Activated naive CD8-positive, alpha-beta T cell treated with anti-CD3 and anti-CD28 coated beads for 36 hours (primary cell): ENCODE data around the gene TMUB2. TPM values are rescaled to one million over a fixed set of nuclear protein-coding genes. Genes with fewer than 3 reads are reported as not detected.

Experiments
- DNase-seq: peaks from one replicate; pipeline ENCODE4 v3.0.0; 2021
- H3K27ac Mint-ChIP-seq: one replicate; pipeline ENCODE4 v1.8.0; 2022; ENCODE audit warnings: mild to moderate bottlenecking, moderate library complexity, mixed read lengths
- H3K27me3 Mint-ChIP-seq: one replicate; pipeline ENCODE4 v1.8.0; 2022; ENCODE audit warnings: mild to moderate bottlenecking, mixed read lengths
- H3K36me3 Mint-ChIP-seq: one replicate; pipeline ENCODE4 v1.8.0; 2021; ENCODE audit warnings: mild to moderate bottlenecking, mixed read lengths
- H3K4me1 Mint-ChIP-seq: one replicate; pipeline ENCODE4 v1.8.0; 2021; ENCODE audit warnings: mixed read lengths
- H3K4me3 Mint-ChIP-seq: one replicate; pipeline ENCODE4 v1.8.0; 2022; ENCODE audit warnings: mild to moderate bottlenecking, moderate library complexity, mixed read lengths
- H3K9me3 Mint-ChIP-seq: one replicate; pipeline ENCODE4 v1.8.0; 2022; ENCODE audit warnings: mixed read lengths
- total RNA-seq, 2 experiments: library from RNA; stranded (reverse); gene quantifications; one replicate each; pipeline ENCODE4 v1.2.3, GENCODE V29; 2021

TMUB2 gene
- total RNA-seq, 2 experiments from 2014 or later, result 17.1 to 18.2 TPM

DNA sequence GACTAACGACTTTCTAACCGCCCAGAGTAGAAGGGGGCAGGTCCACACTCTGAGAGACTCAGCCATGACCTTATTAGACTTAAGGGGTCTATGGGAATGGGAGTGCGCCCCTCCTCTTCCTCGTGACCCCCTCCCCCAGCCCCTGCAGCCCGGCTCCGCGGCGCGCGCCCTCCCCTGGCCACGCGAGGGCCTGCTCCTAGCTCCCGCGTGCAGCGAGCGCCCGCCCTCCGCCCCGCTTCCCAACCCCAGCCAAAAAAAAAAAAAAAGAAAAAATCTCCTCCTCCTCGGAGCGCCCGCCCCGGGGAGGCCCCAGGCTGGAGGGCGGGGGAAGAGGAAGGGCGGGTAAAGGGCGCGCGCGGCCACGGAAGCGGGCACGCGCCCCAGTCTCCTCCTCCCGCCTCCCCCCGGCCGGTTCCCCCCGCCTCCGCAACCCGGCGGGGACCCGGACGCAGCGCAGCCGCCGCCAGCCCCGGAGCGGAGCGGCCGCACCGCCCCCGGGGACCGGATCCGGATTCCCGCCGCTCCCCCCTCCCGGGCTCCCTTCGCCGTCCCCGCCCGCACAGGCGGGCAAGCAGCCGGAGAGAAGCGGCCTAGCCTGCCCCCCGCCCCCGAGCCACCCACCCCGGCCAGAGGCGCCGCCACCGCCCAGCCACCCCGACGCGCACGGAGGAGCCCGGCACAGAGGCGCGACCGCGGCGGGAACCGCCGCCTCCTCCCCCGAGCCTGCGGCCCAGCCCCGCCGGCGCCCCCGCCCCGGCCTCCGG is 31.8 kb downstream of the TMUB2 start:
- Mint-ChIP-seq H3K27ac (peak overlapping the region; percentile 99), H3K27me3 (no peaks in the 10 kb centered on the region), H3K4me3 (peak overlapping the region; percentile 98), H3K4me1 (peaks cover 35% of the 10 kb centered on the region), H3K36me3 (peaks cover 47% of the 10 kb centered on the region), H3K9me3 (peaks cover 4% of the 10 kb centered on the region)
- DNase-seq, result peak; percentile 93

DNA sequence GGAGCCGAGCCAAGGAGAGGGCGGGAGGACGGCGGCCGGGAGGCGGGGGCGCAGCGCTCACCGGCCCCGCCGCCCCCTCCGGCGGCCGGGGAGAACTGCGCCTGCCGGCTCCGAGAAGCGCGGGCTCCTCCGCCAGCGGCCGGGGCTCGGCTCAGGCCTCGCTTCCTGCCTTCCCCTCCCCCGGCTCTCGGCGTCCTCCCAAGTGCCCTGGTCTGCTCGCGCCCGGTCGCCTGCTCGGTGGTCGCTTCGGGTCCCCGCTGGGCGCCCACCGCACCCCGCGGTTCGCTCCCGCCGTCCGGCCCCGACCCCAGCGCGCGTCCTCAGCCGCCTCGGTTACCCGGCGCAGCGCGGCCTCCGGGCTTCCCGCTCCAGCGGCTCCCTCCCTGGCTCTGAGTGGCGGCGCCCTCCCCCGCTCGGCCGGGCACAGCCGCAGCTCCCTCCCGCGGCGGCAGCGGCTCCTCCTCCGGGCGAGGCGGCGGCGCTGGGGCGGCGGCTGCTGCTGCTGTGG is 32.4 kb downstream of the TMUB2 start:
- Mint-ChIP-seq H3K27ac (no peak overlapping the region), H3K9me3 (peaks cover 3% of the 10 kb centered on the region), H3K4me1 (peaks cover 29% of the 10 kb centered on the region)

DNA sequence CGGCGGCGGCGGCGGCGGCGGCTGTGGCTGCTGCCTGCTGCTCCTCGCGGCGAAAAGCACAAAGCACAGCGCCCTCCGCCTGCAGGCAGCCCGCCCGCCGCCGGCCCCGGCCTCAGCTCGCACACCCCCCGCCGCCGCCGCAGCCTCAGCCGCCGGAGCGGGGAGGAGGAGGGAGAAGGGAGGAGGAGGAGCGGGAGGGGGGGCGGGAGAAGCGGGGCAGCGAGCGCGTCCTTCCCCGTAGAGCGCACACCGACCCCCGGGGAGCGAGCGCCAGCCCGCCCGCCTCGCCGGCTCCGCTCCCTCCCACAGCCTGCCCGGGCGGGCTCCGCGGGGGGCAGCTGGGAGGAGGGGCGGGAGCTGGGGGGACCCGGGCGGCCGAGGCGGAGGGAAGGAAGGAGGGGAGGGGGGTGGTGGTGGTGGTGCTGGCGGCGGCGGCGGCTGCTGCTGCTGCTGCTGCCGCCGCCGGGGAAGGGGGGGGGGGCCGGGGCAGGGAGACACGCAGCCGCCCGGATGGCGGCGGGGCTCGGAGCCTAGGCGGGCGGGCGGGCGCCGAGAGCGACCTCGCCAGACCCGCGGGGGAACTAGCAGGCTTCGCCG is 32.9 kb downstream of the TMUB2 start, which contains the start of gene UBTF:
Gene UBTF, minus strand, starts transcription at position 60 of the 597 bp plus-strand sequence. CDS start 1,446 bp downstream, outside the sequence.
- Mint-ChIP-seq H3K4me3 (peak within 1 kb of the TSS; percentile 98), H3K27ac (peak within 1 kb of the TSS; percentile 99), H3K4me1 (peaks cover 27% of the 10 kb centered on the region), H3K36me3 (peaks cover 35% of the 10 kb centered on the region), H3K9me3 (peaks cover 1% of the 10 kb centered on the region), H3K27me3 (no peaks in the 10 kb centered on the region)
- DNase-seq, result peak; percentile 65

More for the DNA sequence above, 32.4 kb downstream of the TMUB2 start:
- H3K4me3 Mint-ChIP-seq, result no peak overlapping the region
- DNase-seq, result peak; percentile 87
- no peaks in the 10 kb centered on the region for H3K27me3 Mint-ChIP-seq
- H3K36me3 Mint-ChIP-seq, result peaks cover 41% of the 10 kb centered on the region

DNA sequence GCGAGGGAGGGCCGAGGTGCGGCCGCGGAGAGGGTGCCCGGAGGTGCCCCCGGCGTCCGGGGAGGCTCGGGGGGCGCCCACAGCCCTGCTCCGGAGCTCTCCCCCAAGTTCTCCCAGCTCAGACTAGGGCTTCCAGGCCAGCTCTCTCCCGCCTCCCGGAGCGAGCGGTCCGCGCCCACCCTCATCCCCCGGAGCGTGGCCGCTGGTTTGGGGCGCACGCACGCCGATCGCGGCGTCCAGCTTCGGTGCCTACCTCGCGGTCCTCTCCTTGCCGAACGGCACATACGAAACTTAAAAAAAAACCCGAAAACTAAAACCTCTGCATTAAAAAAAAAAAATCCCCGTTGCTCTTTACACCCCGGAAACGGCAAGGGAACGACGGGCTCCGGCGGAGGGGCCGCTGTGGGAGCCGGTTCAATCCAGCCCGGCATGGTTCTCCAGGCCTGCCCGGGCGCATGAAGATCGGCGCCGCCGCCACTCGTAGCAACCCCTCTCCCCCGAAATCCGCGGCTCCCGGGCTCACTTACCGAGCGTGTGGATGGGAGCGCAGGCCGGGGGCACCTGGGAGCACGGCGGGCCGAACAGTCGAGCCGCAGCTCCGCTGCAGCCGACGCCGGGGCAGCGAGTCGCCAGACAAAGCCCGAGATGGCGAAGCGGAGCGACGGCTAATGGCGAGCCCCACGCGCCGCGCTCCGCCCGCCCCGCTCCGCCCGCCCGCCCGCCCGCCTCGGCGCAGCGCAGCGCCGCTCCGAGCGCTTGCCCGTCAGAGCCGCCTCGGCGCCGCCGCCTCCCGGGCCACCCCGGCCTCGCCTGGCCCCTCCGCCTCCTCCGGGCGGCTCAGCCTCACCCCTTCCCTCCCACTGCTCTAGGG is 33.7 kb downstream of the TMUB2 start:
- Mint-ChIP-seq H3K27ac (peak overlapping the region; percentile 96), H3K9me3 (no peaks in the 10 kb centered on the region), H3K4me3 (peak overlapping the region; percentile 91), H3K36me3 (peaks cover 28% of the 10 kb centered on the region), H3K27me3 (no peaks in the 10 kb centered on the region), H3K4me1 (peaks cover 20% of the 10 kb centered on the region)
- DNase-seq, result peak; percentile 65

- Mint-ChIP-seq H3K27ac (peak overlapping the region; percentile 87), H3K27me3 (no peaks in the 10 kb centered on the region), H3K36me3 (peaks cover 20% of the 10 kb centered on the region), H3K4me1 (peaks cover 13% of the 10 kb centered on the region), H3K9me3 (no peaks in the 10 kb centered on the region), H3K4me3 (peak overlapping the region; percentile 82)
- DNase-seq, result peak; percentile 72
Measured at GRCh38 chr17:44221084-44221861, 34.5 kb downstream of the TMUB2 start.

DNA sequence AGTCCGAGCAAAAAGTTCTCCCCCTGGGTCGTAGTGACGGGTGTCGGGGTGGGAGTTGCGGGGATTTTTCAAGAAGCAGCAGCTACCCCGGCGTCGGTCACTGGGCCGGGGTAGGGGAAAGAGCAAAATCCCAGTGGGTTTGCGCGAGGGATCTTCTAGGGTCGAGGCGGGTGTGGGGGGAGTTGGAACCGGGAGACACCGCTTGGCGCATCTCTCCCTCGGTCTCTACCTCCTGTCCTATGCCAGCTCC is 35.0 kb downstream of the TMUB2 start:
- Mint-ChIP-seq H3K4me3 (peak overlapping the region; percentile 82), H3K36me3 (peaks cover 14% of the 10 kb centered on the region), H3K4me1 (peaks cover 13% of the 10 kb centered on the region), H3K27me3 (no peaks in the 10 kb centered on the region), H3K9me3 (no peaks in the 10 kb centered on the region), H3K27ac (peak overlapping the region; percentile 87)
- DNase-seq, result peak; percentile 30

DNA sequence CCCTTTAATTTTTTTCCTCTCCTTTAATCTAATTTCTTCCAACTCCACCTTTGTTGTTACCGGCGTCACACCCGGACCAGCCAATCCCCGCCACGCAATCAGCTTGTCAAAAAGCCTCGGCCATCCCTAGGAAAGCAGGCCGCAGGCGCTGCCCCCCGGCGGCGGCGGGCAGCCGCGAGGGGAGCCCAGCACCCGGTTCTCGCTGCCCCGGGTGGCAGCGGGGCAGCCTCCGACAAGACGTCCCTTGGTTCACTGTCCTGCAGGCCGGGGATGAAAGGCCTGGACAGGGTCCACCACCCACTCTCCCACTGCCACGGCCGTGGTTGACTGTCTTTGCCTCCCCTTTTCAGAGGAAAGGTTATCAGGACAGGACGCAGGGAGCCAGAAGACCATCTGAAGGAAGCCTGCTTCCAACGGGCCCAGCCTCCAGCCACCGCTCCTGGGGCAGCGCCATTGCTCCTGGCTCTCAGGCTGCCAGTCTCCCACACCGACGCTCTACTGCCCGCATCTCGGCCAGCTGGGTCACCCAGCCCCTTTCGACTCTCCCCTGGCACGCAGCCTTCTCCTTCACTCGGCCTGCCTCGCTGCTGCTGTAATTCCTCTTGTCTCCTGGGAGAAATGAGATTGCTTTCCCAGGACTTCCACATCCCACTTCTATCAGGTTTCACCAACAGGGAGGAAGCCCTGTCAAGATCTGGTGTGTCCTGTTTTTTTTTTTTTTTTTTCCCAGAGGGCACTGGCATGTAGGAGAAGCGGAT is 35.5 kb downstream of the TMUB2 start:
- peak overlapping the region; percentile 87 for H3K27ac Mint-ChIP-seq
- peak; percentile 66 for DNase-seq

GRCh38 chr17:44223541-44224071 is 36.8 kb downstream of the TMUB2 start:
- H3K36me3 Mint-ChIP-seq, result peaks cover 3% of the 10 kb centered on the region
- no peak overlapping the region for H3K27ac Mint-ChIP-seq
- H3K4me3 Mint-ChIP-seq, result no peak overlapping the region
- H3K9me3 Mint-ChIP-seq, result no peaks in the 10 kb centered on the region
- H3K27me3 Mint-ChIP-seq, result no peaks in the 10 kb centered on the region
- DNase-seq, result no peak
- H3K4me1 Mint-ChIP-seq, result peaks cover 13% of the 10 kb centered on the region

More for the DNA sequence above, 35.5 kb downstream of the TMUB2 start:
- Mint-ChIP-seq H3K4me1 (peaks cover 13% of the 10 kb centered on the region), H3K4me3 (peak overlapping the region; percentile 82), H3K36me3 (peaks cover 9% of the 10 kb centered on the region), H3K27me3 (no peaks in the 10 kb centered on the region), H3K9me3 (no peaks in the 10 kb centered on the region)

GRCh38 chr17:44229090-44229489 is 42.3 kb downstream of the TMUB2 start:
- Mint-ChIP-seq H3K27ac (no peak overlapping the region), H3K4me3 (no peak overlapping the region), H3K4me1 (no peaks in the 10 kb centered on the region), H3K9me3 (no peaks in the 10 kb centered on the region), H3K36me3 (no peaks in the 10 kb centered on the region), H3K27me3 (no peaks in the 10 kb centered on the region)
- no peak for DNase-seq

- Mint-ChIP-seq H3K9me3 (no peaks in the 10 kb centered on the region), H3K27ac (no peak overlapping the region), H3K4me1 (peaks cover 4% of the 10 kb centered on the region), H3K4me3 (no peak overlapping the region), H3K27me3 (no peaks in the 10 kb centered on the region), H3K36me3 (no peaks in the 10 kb centered on the region)
- no peak for DNase-seq
Measured at GRCh38 chr17:44230140-44230539, 43.4 kb downstream of the TMUB2 start.

- no peaks in the 10 kb centered on the region for H3K27me3 Mint-ChIP-seq
- H3K9me3 Mint-ChIP-seq, result no peaks in the 10 kb centered on the region
- peaks cover 10% of the 10 kb centered on the region for H3K4me1 Mint-ChIP-seq
- DNase-seq, result no peak
- no peak overlapping the region for H3K4me3 Mint-ChIP-seq
- H3K27ac Mint-ChIP-seq, result no peak overlapping the region
- H3K36me3 Mint-ChIP-seq, result no peaks in the 10 kb centered on the region
Measured at GRCh38 chr17:44232061-44232460, 45.3 kb downstream of the TMUB2 start.

GRCh38 chr17:44233582-44233981 is 46.8 kb downstream of the TMUB2 start:
- no peak overlapping the region for H3K4me3 Mint-ChIP-seq
- no peaks in the 10 kb centered on the region for H3K9me3 Mint-ChIP-seq
- H3K27me3 Mint-ChIP-seq, result no peaks in the 10 kb centered on the region
- no peak overlapping the region for H3K27ac Mint-ChIP-seq
- peaks cover 10% of the 10 kb centered on the region for H3K4me1 Mint-ChIP-seq
- H3K36me3 Mint-ChIP-seq, result no peaks in the 10 kb centered on the region
- no peak for DNase-seq

DNA sequence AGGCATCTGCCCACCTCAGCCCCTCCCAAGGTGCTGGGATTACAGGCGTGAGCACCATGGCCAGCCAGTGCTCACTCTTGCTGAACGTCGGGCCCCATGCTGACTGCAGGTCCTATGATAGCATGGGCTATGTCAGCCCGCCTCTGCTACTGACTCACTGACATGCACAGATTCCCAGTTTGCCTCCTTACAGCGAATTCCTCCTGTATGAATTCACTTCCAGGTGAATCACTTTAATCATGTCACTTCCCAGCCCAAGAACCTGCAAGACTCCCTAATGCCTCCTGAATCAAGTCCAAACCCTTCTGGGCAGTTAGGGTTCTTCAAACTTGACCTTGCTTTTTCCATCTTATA is 48.8 kb downstream of the TMUB2 start:
- DNase-seq, result no peak
- Mint-ChIP-seq H3K27ac (no peak overlapping the region), H3K9me3 (no peaks in the 10 kb centered on the region), H3K36me3 (no peaks in the 10 kb centered on the region), H3K4me1 (peaks cover 10% of the 10 kb centered on the region), H3K27me3 (no peaks in the 10 kb centered on the region), H3K4me3 (no peak overlapping the region)
